ENCODE measurements around the gene UPP2. TPM values are rescaled to one million over a fixed set of nuclear protein-coding genes. Genes with fewer than 3 reads are reported as not detected.

The UPP2 gene
- total RNA-seq, 1 donor from 2014 or later: not detected

DNA sequence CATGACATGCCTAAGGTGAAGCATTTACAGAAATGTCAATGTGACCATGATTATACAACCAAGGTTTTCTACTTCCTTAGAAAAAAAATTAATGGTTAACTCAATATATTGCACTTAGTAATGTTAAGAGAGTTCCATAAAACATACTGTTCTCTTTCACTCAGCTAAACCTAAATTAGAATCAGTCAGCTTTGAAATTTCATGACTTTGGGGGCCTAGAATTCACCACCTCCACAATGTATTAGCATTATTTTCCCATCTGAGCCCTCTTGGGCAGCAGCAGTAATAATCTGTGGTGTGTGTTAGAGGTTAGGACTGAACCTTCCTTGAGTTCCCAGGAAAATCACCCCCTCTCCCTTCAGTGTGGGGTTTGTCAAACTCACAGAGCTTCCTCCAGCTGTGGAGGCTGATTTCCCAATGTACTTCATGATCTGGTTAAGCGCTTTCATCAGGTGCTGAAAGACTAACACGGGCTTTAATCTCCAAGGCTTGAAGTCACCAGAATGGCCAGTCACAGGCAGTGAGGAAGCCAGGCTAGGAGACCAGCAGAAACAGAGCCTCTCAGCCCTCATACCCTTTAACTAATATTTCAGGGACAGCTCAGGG, 7.1 kb upstream of the UPP2 start:
- Mint-ChIP-seq H3K4me3 (ENCODE audit: low read depth) (no peak overlapping the region), H3K27me3 (ENCODE audit: low read depth) (no peaks in the 10 kb centered on the region), H3K4me1 (ENCODE audit: low read depth) (no peaks in the 10 kb centered on the region), H3K36me3 (ENCODE audit: low read depth) (no peaks in the 10 kb centered on the region), H3K9me3 (no peaks in the 10 kb centered on the region), H3K27ac (no peak overlapping the region)
- intact Hi-C loops (cut with micrococcal nuclease): no loop called here
- no peak for DNase-seq (ENCODE audit: low spot score)

- no peaks in the 10 kb centered on the region for H3K4me1 Mint-ChIP-seq (ENCODE audit: low read depth)
- intact Hi-C loops (cut with micrococcal nuclease): no loop called here
- H3K9me3 Mint-ChIP-seq: no peaks in the 10 kb centered on the region
- H3K27me3 Mint-ChIP-seq (ENCODE audit: low read depth): no peaks in the 10 kb centered on the region
- DNase-seq (ENCODE audit: low spot score): no peak
- no peaks in the 10 kb centered on the region for H3K36me3 Mint-ChIP-seq (ENCODE audit: low read depth)
- no peak overlapping the region for H3K4me3 Mint-ChIP-seq (ENCODE audit: low read depth)
- no peak overlapping the region for H3K27ac Mint-ChIP-seq
Observed at GRCh38 chr2:158095269-158095668, 6.4 kb upstream of the UPP2 start.

DNA sequence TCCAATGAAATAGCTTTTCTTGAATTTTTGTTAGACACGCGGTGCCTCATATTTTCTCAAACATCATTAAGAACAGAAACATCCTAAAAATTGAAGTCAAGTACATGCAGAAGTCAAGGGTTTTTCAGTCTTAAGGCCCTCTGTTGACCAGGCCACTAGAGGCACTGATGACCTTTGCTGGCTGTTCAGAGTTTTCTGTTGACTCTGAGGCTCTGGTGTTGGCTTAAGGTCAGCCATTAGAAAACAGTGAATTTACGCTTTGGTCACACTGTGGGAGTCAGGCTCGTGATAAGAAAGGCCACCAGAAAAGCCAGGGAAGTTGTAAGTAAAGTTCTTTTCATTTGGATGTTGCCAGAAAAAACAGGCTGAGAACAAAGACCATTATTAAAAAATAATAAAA, 5.8 kb upstream of the UPP2 start:
- Mint-ChIP-seq H3K27ac (no peak overlapping the region), H3K9me3 (no peaks in the 10 kb centered on the region), H3K4me1 (ENCODE audit: low read depth) (no peaks in the 10 kb centered on the region), H3K4me3 (ENCODE audit: low read depth) (no peak overlapping the region), H3K27me3 (ENCODE audit: low read depth) (no peaks in the 10 kb centered on the region), H3K36me3 (ENCODE audit: low read depth) (no peaks in the 10 kb centered on the region)
- intact Hi-C loops (cut with micrococcal nuclease): no loop called here
- no peak for DNase-seq (ENCODE audit: low spot score)

DNA sequence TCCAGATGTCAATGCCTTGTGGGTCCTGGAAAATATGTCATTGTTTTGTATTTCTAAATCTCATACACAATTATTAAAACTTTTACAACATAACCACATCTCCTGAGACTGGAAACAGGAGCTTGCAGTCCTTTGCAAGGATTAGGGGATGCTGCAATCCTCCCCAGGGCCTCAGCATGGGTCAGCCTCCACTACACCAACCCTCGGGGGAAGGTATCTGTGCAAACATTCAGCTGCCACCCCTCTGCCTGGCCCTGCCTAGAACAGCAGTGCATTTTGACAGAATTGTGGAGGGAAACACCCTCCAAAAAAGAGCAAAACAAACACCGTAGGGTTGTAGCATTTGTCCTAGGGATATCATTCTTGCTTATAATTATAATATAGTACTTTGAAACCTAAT, 4.2 kb upstream of the UPP2 start:
- no peaks in the 10 kb centered on the region for H3K27me3 Mint-ChIP-seq (ENCODE audit: low read depth)
- no peaks in the 10 kb centered on the region for H3K36me3 Mint-ChIP-seq (ENCODE audit: low read depth)
- no peak overlapping the region for H3K4me3 Mint-ChIP-seq (ENCODE audit: low read depth)
- H3K27ac Mint-ChIP-seq: no peak overlapping the region
- H3K9me3 Mint-ChIP-seq: no peaks in the 10 kb centered on the region
- no peaks in the 10 kb centered on the region for H3K4me1 Mint-ChIP-seq (ENCODE audit: low read depth)
- intact Hi-C loops (cut with micrococcal nuclease): no loop called here
- DNase-seq (ENCODE audit: low spot score): no peak

DNA sequence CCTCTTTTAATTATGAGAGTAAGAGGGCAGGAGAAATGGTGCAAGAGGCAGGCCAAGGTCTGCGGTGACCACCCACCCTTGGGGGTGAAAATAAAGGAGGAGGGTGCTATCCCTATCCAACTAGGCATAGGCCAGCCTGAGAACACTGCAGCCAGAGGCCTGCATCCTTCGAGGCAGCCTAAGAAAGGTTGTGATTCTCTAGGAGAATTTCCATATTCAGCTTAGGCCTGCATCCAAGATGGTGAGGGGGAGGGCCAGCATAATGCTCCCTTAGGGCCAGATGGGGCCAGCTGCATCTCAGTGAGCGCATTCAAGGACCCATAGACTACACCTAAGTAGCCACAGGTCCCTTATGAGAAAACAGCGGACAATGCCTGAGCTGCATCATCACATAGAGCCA, 3.5 kb upstream of the UPP2 start:
- no peaks in the 10 kb centered on the region for H3K36me3 Mint-ChIP-seq (ENCODE audit: low read depth)
- H3K27ac Mint-ChIP-seq: no peak overlapping the region
- DNase-seq (ENCODE audit: low spot score): no peak

DNA sequence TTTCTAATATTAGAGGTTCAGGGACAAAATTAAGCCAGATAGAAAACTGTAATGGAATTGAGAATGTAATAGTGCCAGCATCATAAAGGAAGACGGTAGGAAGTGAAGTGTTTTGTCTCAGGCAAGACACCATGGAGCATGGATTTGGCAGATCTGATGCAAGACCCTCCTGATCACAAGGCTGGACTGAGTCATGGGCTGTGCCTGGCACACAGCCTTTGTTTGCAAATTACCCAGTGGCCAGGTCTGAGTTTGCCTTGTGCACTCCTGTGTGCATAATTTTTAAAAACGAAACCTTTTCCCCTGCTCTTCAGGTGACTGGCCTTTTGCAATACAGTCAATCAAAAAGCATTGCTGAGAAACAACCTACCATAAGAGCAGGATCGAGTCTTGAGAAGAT, 2.0 kb upstream of the UPP2 start:
- Mint-ChIP-seq H3K4me1 (ENCODE audit: low read depth) (no peaks in the 10 kb centered on the region), H3K27me3 (ENCODE audit: low read depth) (no peaks in the 10 kb centered on the region), H3K36me3 (ENCODE audit: low read depth) (no peaks in the 10 kb centered on the region), H3K9me3 (no peaks in the 10 kb centered on the region), H3K4me3 (ENCODE audit: low read depth) (no peak overlapping the region), H3K27ac (no peak overlapping the region)
- intact Hi-C loops (cut with micrococcal nuclease): no loop called here
- no peak for DNase-seq (ENCODE audit: low spot score)

More for the DNA sequence above, 3.5 kb upstream of the UPP2 start:
- no peaks in the 10 kb centered on the region for H3K4me1 Mint-ChIP-seq (ENCODE audit: low read depth)
- H3K9me3 Mint-ChIP-seq: no peaks in the 10 kb centered on the region
- H3K27me3 Mint-ChIP-seq (ENCODE audit: low read depth): no peaks in the 10 kb centered on the region
- intact Hi-C loops (cut with micrococcal nuclease): no loop called here
- no peak overlapping the region for H3K4me3 Mint-ChIP-seq (ENCODE audit: low read depth)

- Mint-ChIP-seq H3K4me3 (ENCODE audit: low read depth) (no peak overlapping the region), H3K27ac (no peak overlapping the region), H3K27me3 (ENCODE audit: low read depth) (no peaks in the 10 kb centered on the region), H3K4me1 (ENCODE audit: low read depth) (no peaks in the 10 kb centered on the region), H3K9me3 (no peaks in the 10 kb centered on the region), H3K36me3 (ENCODE audit: low read depth) (no peaks in the 10 kb centered on the region)
- intact Hi-C loops (cut with micrococcal nuclease): no loop called here
- no peak for DNase-seq (ENCODE audit: low spot score)
Observed at GRCh38 chr2:158100411-158100810, 1.3 kb upstream of the UPP2 start.

- no peaks in the 10 kb centered on the region for H3K36me3 Mint-ChIP-seq (ENCODE audit: low read depth)
- H3K27me3 Mint-ChIP-seq (ENCODE audit: low read depth): no peaks in the 10 kb centered on the region
- H3K4me1 Mint-ChIP-seq (ENCODE audit: low read depth): no peaks in the 10 kb centered on the region
- DNase-seq (ENCODE audit: low spot score): no peak
- H3K27ac Mint-ChIP-seq: no peak overlapping the region
- no peak overlapping the region for H3K4me3 Mint-ChIP-seq (ENCODE audit: low read depth)
- no peaks in the 10 kb centered on the region for H3K9me3 Mint-ChIP-seq
- intact Hi-C loops (cut with micrococcal nuclease): no loop called here
Observed at GRCh38 chr2:158102446-158102845, 770 bp downstream of the UPP2 start.

DNA sequence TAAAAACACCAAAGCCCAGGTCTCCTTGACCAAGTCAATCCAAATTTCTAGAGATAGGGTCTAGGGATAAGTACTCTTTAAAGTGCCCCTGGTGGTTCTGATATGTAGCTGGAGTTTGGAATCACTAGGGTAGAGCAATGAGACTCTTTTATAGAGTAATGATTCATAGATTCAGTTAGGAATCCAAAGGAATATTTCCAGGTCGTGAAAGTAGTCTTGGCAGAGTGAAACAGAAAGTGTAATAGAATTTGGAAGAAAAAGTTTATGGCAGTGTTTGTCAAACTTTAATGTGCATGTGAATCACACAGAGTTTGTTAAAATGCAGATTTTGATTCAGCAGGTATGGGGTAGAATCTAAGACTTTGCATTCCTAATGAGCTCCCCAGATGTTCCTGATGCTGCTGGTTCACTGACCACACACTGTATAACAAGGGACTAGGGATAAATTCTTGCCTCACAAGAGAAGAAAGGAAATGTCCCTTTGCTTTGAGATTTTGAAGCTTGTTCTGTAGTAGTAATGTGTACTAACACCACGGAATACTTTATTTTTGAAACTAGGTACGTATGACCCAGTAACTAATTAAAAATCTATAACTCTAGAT, 1.8 kb downstream of the UPP2 start:
- no peaks in the 10 kb centered on the region for H3K36me3 Mint-ChIP-seq (ENCODE audit: low read depth)
- no peaks in the 10 kb centered on the region for H3K4me1 Mint-ChIP-seq (ENCODE audit: low read depth)
- H3K4me3 Mint-ChIP-seq (ENCODE audit: low read depth): no peak overlapping the region
- intact Hi-C loops (cut with micrococcal nuclease): no loop called here
- no peak overlapping the region for H3K27ac Mint-ChIP-seq
- no peaks in the 10 kb centered on the region for H3K27me3 Mint-ChIP-seq (ENCODE audit: low read depth)
- H3K9me3 Mint-ChIP-seq: no peaks in the 10 kb centered on the region
- DNase-seq (ENCODE audit: low spot score): no peak

GRCh38 chr2:158104903-158105302, 3.2 kb downstream of the UPP2 start:
- H3K27me3 Mint-ChIP-seq (ENCODE audit: low read depth): no peaks in the 10 kb centered on the region
- no peak overlapping the region for H3K4me3 Mint-ChIP-seq (ENCODE audit: low read depth)
- no peak overlapping the region for H3K27ac Mint-ChIP-seq
- no peaks in the 10 kb centered on the region for H3K4me1 Mint-ChIP-seq (ENCODE audit: low read depth)
- no peaks in the 10 kb centered on the region for H3K36me3 Mint-ChIP-seq (ENCODE audit: low read depth)
- intact Hi-C loops (cut with micrococcal nuclease): no loop called here
- no peak for DNase-seq (ENCODE audit: low spot score)
- H3K9me3 Mint-ChIP-seq: no peaks in the 10 kb centered on the region

DNA sequence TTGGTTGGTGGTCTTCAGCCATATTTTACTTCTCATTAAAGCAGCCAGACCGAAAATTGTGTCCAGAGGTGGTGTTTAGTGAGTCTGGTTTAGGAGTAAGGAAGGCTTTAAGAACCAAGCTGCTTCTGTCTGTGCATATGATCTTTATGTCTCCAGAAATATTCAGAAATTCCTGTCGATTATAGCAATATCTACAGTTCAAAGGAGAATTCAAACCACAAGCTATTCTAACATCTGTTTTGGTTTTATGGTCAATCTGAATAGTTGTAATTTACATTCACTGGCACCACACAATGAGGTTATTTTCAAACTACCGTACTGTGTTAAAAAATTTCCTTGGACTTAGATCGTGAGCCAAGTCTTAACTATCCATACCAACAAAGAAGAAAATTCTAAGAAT, 11.3 kb downstream of the UPP2 start:
- intact Hi-C loops (cut with micrococcal nuclease): no loop called here
- H3K27me3 Mint-ChIP-seq (ENCODE audit: low read depth): no peaks in the 10 kb centered on the region
- H3K27ac Mint-ChIP-seq: no peak overlapping the region
- no peaks in the 10 kb centered on the region for H3K36me3 Mint-ChIP-seq (ENCODE audit: low read depth)
- H3K4me3 Mint-ChIP-seq (ENCODE audit: low read depth): no peak overlapping the region
- H3K4me1 Mint-ChIP-seq (ENCODE audit: low read depth): no peaks in the 10 kb centered on the region
- H3K9me3 Mint-ChIP-seq: no peaks in the 10 kb centered on the region
- DNase-seq (ENCODE audit: low spot score): no peak

DNA sequence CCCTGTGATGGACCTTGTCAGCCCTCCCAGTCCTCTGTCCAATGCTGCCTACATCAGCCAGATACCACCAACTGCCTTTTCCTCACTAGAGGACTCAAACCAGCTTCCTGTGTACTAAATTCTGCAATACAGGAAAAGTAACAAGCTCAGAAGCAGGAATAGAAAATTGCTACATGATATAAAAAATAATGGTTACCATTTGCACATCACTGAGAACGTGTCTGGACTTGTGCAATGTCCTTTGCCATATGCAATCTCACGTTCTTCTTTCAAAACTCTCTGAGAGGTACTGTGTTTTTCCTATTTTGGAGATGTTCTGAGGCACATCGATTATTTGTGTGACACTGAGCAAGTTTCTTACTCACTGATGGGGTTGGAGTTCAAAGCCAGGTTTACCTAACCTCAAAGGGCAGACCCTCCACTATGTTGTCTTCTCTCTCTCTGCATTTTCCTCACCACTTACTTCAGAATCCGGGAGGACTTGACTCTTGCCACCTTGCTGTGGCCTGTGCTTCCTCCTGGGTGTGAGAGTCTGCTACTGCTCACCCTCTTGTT, 12.1 kb downstream of the UPP2 start:
- Mint-ChIP-seq H3K4me1 (ENCODE audit: low read depth) (no peaks in the 10 kb centered on the region), H3K27ac (no peak overlapping the region), H3K27me3 (ENCODE audit: low read depth) (peaks cover 2% of the 10 kb centered on the region), H3K36me3 (ENCODE audit: low read depth) (no peaks in the 10 kb centered on the region), H3K9me3 (no peaks in the 10 kb centered on the region), H3K4me3 (ENCODE audit: low read depth) (no peak overlapping the region)
- intact Hi-C loops (cut with micrococcal nuclease): no loop called here
- no peak for DNase-seq (ENCODE audit: low spot score)

- no peak for DNase-seq (ENCODE audit: low spot score)
Observed at GRCh38 chr2:158114516-158114915, 12.8 kb downstream of the UPP2 start.

More at GRCh38 chr2:158114516-158114915, 12.8 kb downstream of the UPP2 start:
- Mint-ChIP-seq H3K27me3 (ENCODE audit: low read depth) (peaks cover 2% of the 10 kb centered on the region), H3K4me1 (ENCODE audit: low read depth) (no peaks in the 10 kb centered on the region), H3K36me3 (ENCODE audit: low read depth) (no peaks in the 10 kb centered on the region), H3K4me3 (ENCODE audit: low read depth) (no peak overlapping the region), H3K27ac (no peak overlapping the region), H3K9me3 (no peaks in the 10 kb centered on the region)
- intact Hi-C loops (cut with micrococcal nuclease): no loop called here
